Measurements from ENCODE around the gene YWHAE. TPM values are rescaled to one million over a fixed set of nuclear protein-coding genes. Genes with fewer than 3 reads are reported as not detected.

YWHAE gene
- total and polyA plus RNA-seq, 9 of the 15 experiments (the other 6 are each of a cell fraction or from before 2014, with no cell fraction given), result 184 to 727 (median 448) TPM

DNA sequence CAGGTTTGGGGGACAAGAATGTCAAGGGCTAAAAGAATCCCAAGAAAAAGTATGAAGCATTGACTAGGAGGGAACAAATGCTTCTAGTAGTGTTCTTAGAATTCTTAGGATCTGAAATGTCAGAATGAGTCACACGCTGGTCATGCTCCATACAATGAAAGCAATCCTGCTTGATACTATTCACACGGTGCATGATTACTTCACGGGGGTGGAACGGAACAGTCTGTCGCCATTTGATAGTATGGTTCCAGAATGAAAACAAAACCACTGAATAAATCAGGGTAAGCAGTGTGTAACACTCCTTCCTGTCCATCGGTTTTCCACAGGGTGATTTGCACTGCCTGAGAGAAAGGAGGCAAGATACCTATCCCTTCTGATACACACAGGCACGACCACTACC lies 22.9 kb upstream of the YWHAE start:
- no TSS peak for BruUV-seq (replicated peaks)
- H3K27ac ChIP-seq (ENCODE audit: extremely low read depth, low read depth, low read length), result no peak overlapping the region
- ChIA-PET POLR2A (no interaction called here), CTCF (ENCODE audit: low intra/inter-chr PET ratio) (no interaction called here)
- no peak overlapping the region for H2AFZ ChIP-seq (ENCODE audit: low read depth, low read length)
- no peak overlapping the region for H3K4me2 ChIP-seq (ENCODE audit: insufficient read depth, low read length)
- ATAC-seq (no peak), FAIRE-seq (no peak), DNase-seq (ENCODE audit: extremely low read depth in 1 of 4, low spot score in 3 of 4) (no peak)
- TF ChIP-seq ZEB2 (IDR thresholded peaks at IDR 0.05) (no peak), EGR1 (conservative IDR thresholded peaks at IDR 0.05) (peak; percentile 39; the same call in 1 of the 2 replicates), LCOR (CRISPR knock-in tag; IDR thresholded peaks at IDR 0.05) (no peak), GTF2F1 (IDR thresholded peaks at IDR 0.05; ENCODE audit: low read depth, low read length) (no peak), RBM34 (IDR thresholded peaks at IDR 0.05; ENCODE audit: borderline replicate concordance, insufficient read depth, low read length) (no peak), WHSC1 (IDR thresholded peaks at IDR 0.05; ENCODE audit: low read length) (no peak), CBFA2T3 (IDR thresholded peaks at IDR 0.05) (peak; percentile 34; the same call in 1 of the 2 replicates), ZNF354B (CRISPR knock-in tag; IDR thresholded peaks at IDR 0.05) (no peak), FOSL1 (tag; conservative IDR thresholded peaks at IDR 0.05) (peak; percentile 55)
- TF ChIP-seq, protein P1, sequence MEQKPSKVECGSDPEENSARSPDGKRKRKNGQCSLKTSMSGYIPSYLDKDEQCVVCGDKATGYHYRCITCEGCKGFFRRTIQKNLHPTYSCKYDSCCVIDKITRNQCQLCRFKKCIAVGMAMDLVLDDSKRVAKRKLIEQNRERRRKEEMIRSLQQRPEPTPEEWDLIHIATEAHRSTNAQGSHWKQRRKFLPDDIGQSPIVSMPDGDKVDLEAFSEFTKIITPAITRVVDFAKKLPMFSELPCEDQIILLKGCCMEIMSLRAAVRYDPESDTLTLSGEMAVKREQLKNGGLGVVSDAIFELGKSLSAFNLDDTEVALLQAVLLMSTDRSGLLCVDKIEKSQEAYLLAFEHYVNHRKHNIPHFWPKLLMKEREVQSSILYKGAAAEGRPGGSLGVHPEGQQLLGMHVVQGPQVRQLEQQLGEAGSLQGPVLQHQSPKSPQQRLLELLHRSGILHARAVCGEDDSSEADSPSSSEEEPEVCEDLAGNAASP (IDR thresholded peaks at IDR 0.05), result no peak
- TF ChIP-seq, protein P2, sequence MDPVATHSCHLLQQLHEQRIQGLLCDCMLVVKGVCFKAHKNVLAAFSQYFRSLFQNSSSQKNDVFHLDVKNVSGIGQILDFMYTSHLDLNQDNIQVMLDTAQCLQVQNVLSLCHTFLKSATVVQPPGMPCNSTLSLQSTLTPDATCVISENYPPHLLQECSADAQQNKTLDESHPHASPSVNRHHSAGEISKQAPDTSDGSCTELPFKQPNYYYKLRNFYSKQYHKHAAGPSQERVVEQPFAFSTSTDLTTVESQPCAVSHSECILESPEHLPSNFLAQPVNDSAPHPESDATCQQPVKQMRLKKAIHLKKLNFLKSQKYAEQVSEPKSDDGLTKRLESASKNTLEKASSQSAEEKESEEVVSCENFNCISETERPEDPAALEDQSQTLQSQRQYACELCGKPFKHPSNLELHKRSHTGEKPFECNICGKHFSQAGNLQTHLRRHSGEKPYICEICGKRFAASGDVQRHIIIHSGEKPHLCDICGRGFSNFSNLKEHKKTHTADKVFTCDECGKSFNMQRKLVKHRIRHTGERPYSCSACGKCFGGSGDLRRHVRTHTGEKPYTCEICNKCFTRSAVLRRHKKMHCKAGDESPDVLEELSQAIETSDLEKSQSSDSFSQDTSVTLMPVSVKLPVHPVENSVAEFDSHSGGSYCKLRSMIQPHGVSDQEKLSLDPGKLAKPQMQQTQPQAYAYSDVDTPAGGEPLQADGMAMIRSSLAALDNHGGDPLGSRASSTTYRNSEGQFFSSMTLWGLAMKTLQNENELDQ (CRISPR knock-in tag; IDR thresholded peaks at IDR 0.05; ENCODE audit: borderline replicate concordance), result no peak
- TF ChIP-seq, protein P3, sequence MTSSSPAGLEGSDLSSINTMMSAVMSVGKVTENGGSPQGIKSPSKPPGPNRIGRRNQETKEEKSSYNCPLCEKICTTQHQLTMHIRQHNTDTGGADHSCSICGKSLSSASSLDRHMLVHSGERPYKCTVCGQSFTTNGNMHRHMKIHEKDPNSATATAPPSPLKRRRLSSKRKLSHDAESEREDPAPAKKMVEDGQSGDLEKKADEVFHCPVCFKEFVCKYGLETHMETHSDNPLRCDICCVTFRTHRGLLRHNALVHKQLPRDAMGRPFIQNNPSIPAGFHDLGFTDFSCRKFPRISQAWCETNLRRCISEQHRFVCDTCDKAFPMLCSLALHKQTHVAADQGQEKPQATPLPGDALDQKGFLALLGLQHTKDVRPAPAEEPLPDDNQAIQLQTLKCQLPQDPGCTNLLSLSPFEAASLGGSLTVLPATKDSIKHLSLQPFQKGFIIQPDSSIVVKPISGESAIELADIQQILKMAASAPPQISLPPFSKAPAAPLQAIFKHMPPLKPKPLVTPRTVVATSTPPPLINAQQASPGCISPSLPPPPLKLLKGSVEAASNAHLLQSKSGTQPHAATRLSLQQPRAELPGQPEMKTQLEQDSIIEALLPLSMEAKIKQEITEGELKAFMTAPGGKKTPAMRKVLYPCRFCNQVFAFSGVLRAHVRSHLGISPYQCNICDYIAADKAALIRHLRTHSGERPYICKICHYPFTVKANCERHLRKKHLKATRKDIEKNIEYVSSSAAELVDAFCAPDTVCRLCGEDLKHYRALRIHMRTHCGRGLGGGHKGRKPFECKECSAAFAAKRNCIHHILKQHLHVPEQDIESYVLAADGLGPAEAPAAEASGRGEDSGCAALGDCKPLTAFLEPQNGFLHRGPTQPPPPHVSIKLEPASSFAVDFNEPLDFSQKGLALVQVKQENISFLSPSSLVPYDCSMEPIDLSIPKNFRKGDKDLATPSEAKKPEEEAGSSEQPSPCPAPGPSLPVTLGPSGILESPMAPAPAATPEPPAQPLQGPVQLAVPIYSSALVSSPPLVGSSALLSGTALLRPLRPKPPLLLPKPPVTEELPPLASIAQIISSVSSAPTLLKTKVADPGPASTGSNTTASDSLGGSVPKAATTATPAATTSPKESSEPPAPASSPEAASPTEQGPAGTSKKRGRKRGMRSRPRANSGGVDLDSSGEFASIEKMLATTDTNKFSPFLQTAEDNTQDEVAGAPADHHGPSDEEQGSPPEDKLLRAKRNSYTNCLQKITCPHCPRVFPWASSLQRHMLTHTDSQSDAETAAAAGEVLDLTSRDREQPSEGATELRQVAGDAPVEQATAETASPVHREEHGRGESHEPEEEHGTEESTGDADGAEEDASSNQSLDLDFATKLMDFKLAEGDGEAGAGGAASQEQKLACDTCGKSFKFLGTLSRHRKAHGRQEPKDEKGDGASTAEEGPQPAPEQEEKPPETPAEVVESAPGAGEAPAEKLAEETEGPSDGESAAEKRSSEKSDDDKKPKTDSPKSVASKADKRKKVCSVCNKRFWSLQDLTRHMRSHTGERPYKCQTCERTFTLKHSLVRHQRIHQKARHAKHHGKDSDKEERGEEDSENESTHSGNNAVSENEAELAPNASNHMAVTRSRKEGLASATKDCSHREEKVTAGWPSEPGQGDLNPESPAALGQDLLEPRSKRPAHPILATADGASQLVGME (CRISPR knock-in tag; IDR thresholded peaks at IDR 0.05), result no peak
- H3K4me3 ChIP-seq, result no peak overlapping the region
- H3K9me1 ChIP-seq (ENCODE audit: control insufficient read depth, insufficient read depth, low read length), result no peaks in the 10 kb centered on the region
- H3K27me3 ChIP-seq (ENCODE audit: control insufficient read depth in 2 of 2, insufficient read depth in 2 of 2, low read length in 2 of 2), result no peaks in the 10 kb centered on the region
- H3K4me1 ChIP-seq (replicated peaks in 1 of 2; ENCODE audit: control insufficient read depth in 2 of 2, insufficient read depth in 2 of 2, low read length in 2 of 2), result no peaks in the 10 kb centered on the region
- in situ Hi-C loops (cut with MboI) (no loop called here), intact Hi-C loops (cut with micrococcal nuclease) (no loop called here)
- no peak overlapping the region for H3K9ac ChIP-seq (ENCODE audit: insufficient read depth in 1 of 2, low read depth in 2 of 2, low read length in 2 of 2)
- WGBS (ENCODE audit: insufficient coverage, low coverage, missing lambda C conversion rate), result 59% methylated on average over 7 of the region's 7 CpGs
- no peaks in the 10 kb centered on the region; the same call in none of the 2 replicates for H4K20me1 ChIP-seq (replicated peaks; ENCODE audit: control insufficient read depth, insufficient read depth, low read length)
- H3K36me3 ChIP-seq (ENCODE audit: control insufficient read depth, insufficient read depth, low read length), result peaks cover 49% of the 10 kb centered on the region; the same call in 2 of the 3 replicates
- no peaks in the 10 kb centered on the region for H3K9me3 ChIP-seq (replicated peaks; ENCODE audit: control insufficient read depth, insufficient read depth, low read depth, low read length)
- peaks cover 10% of the 10 kb centered on the region; the same call in 2 of the 3 replicates for H3K79me2 ChIP-seq (ENCODE audit: control insufficient read depth, insufficient read depth, low read length)

Measured in K562 (cell line).